GM23338 (cell line): ENCODE data around the gene PXT1. TPM values are rescaled to one million over a fixed set of nuclear protein-coding genes. Genes with fewer than 3 reads are reported as not detected.

ENCODE experiments used
- ATAC-seq: fragments of 200-7000 bp; cut with Tn5 transposase; 3 replicates; pipeline ENCODE4 v1.9.1; 2020
- DNase-seq: peaks from one replicate; pipeline ENCODE4 v3.0.0-alpha.2; 2015; ENCODE audit warnings: low spot score
- H2AFZ ChIP-seq: fragments of 200-600 bp; sonication (generic); 2 replicates; pipeline ENCODE4 v1.8.0; 2016; ENCODE audit warnings: antibody characterized with exemption, mild to moderate bottlenecking, moderate library complexity
- H3F3A ChIP-seq: fragments of 200-600 bp; sonication (generic); replicated peaks from 2 replicates; pipeline ENCODE4 v1.8.0; 2017; ENCODE audit warnings: antibody characterized with exemption, mixed run types, low read depth
- H3K27ac ChIP-seq: fragments of 200-600 bp; sonication (generic); 2 replicates; pipeline ENCODE4 v1.6.1; 2016; ENCODE audit warnings: low read depth
- H3K27me3 ChIP-seq: fragments of 200-600 bp; sonication (generic); 2 replicates; pipeline ENCODE4 v1.8.0; 2016; ENCODE audit warnings: mild to moderate bottlenecking, mixed run types, moderate library complexity; ENCODE audit not compliant: insufficient read depth
- H3K36me3 ChIP-seq: fragments of 200-600 bp; sonication (generic); 2 replicates; pipeline ENCODE4 v1.8.0; 2016; ENCODE audit warnings: mild to moderate bottlenecking; ENCODE audit not compliant: insufficient read depth
- H3K4me1 ChIP-seq: fragments of 200-600 bp; sonication (generic); 2 replicates; pipeline ENCODE4 v1.8.0; 2016; ENCODE audit warnings: mild to moderate bottlenecking, moderate library complexity; ENCODE audit not compliant: insufficient read depth
- H3K4me2 ChIP-seq: fragments of 200-600 bp; sonication (generic); 2 replicates; pipeline ENCODE4 v1.7.1; 2017; ENCODE audit warnings: mixed run types
- H3K4me3 ChIP-seq: fragments of 200-600 bp; sonication (generic); 2 replicates; pipeline ENCODE4 v1.6.1; 2016; ENCODE audit warnings: mixed run types
- H3K79me2 ChIP-seq: fragments of 200-600 bp; sonication (generic); replicated peaks from 2 replicates; pipeline ENCODE4 v1.8.0; 2017; ENCODE audit warnings: mild to moderate bottlenecking; ENCODE audit not compliant: insufficient read depth
- H3K9me2 ChIP-seq: fragments of 200-600 bp; sonication (generic); 2 replicates; pipeline ENCODE4 v1.8.0; 2017; ENCODE audit not compliant: insufficient read depth
- H4K20me1 ChIP-seq: fragments of 200-600 bp; sonication (generic); replicated peaks from 2 replicates; pipeline ENCODE4 v1.8.0; 2017; ENCODE audit warnings: mild to moderate bottlenecking; ENCODE audit not compliant: insufficient read depth
- H3K27ac Mint-ChIP-seq: 2 replicates; pipeline ENCODE4 v1.8.0; 2020; ENCODE audit warnings: inconsistent platforms, mild to moderate bottlenecking, moderate library complexity, mixed read lengths
- H3K27me3 Mint-ChIP-seq: 3 replicates; pipeline ENCODE4 v1.8.0; 2022; ENCODE audit warnings: low read depth, mild to moderate bottlenecking, moderate library complexity, mixed read lengths, inconsistent platforms; ENCODE audit not compliant: insufficient read depth, poor library complexity
- H3K36me3 Mint-ChIP-seq: 3 replicates; pipeline ENCODE4 v1.8.0; 2021; ENCODE audit warnings: low read depth, mild to moderate bottlenecking, inconsistent platforms, moderate library complexity, mixed read lengths
- H3K4me1 Mint-ChIP-seq: 3 replicates; pipeline ENCODE4 v1.8.0; 2020; ENCODE audit warnings: mild to moderate bottlenecking, inconsistent platforms, mixed read lengths
- H3K4me3 Mint-ChIP-seq: 3 replicates; pipeline ENCODE4 v1.8.0; 2021; ENCODE audit warnings: moderate library complexity, mild to moderate bottlenecking, inconsistent platforms, mixed read lengths
- H3K9me3 Mint-ChIP-seq: 3 replicates; pipeline ENCODE4 v1.8.0; 2020; ENCODE audit warnings: moderate library complexity, mild to moderate bottlenecking, inconsistent platforms, mixed read lengths
- CREB1 ChIP-seq: fragments of 250-450 bp; sonication (Bioruptor Pico); IDR thresholded peaks from 2 replicates; pipeline ENCODE4 v1.5.0; 2020; ENCODE audit warnings: low read depth, mild to moderate bottlenecking, moderate library complexity
- EZH2 ChIP-seq: fragments of 200-600 bp; sonication (generic); IDR thresholded peaks from one replicate; pipeline ENCODE4 v1.8.0; 2017; ENCODE audit warnings: antibody characterized with exemption, mild to moderate bottlenecking, low read depth; ENCODE audit not compliant: unreplicated experiment
- EZH2phosphoT487 ChIP-seq: fragments of 200-600 bp; sonication (generic); IDR thresholded peaks from one replicate; pipeline ENCODE4 v1.8.1; 2018; ENCODE audit warnings: antibody characterized with exemption; ENCODE audit not compliant: unreplicated experiment
- JUNB ChIP-seq: IDR thresholded peaks from one replicate; pipeline ENCODE4 v1.6.1; 2016; ENCODE audit warnings: antibody characterized with exemption; ENCODE audit not compliant: unreplicated experiment
- NANOG ChIP-seq: IDR thresholded peaks from 2 replicates; pipeline ENCODE4 v1.6.1; 2016; ENCODE audit warnings: antibody characterized with exemption, borderline replicate concordance
- POLR2AphosphoS5 ChIP-seq: IDR thresholded peaks from 2 replicates; pipeline ENCODE4 v1.6.1; 2016; ENCODE audit warnings: antibody characterized with exemption, low read depth
- REST ChIP-seq: IDR thresholded peaks from one replicate; pipeline ENCODE4 v1.6.1; 2018; ENCODE audit warnings: antibody characterized with exemption; ENCODE audit not compliant: unreplicated experiment
- STAT1 ChIP-seq: IDR thresholded peaks from one replicate; pipeline ENCODE4 v1.6.1; 2016; ENCODE audit warnings: antibody characterized with exemption; ENCODE audit not compliant: unreplicated experiment
- ZNF114 ChIP-seq: fragments of 250-450 bp; sonication (Bioruptor Pico); IDR thresholded peaks from 2 replicates; pipeline ENCODE4 v1.5.0; 2020; ENCODE audit warnings: mild to moderate bottlenecking, moderate library complexity
- ZNF331 ChIP-seq: fragments of 250-450 bp; sonication (Bioruptor Pico); IDR thresholded peaks from 2 replicates; pipeline ENCODE4 v1.5.0; 2020; ENCODE audit warnings: low read depth, mild to moderate bottlenecking, moderate library complexity
- ZNF462 ChIP-seq: fragments of 250-450 bp; sonication (Bioruptor Pico); IDR thresholded peaks from 2 replicates; pipeline ENCODE4 v1.5.0; 2020; ENCODE audit warnings: mild to moderate bottlenecking, moderate library complexity
- polyA plus RNA-seq: library from polyadenylated mRNA; unstranded; fragments of >200 nt; fragmentation: Nextera tagmentation; extraction: Ambion mirVana; gene quantifications from 2 replicates; pipeline ENCODE4 v1.2.1, GENCODE V29; 2016
- total RNA-seq: library from RNA; depleted of rRNA; stranded (reverse); fragments of >200 nt; shearing (Covaris generic); gene quantifications from 2 replicates; pipeline ENCODE4 v1.2.3, GENCODE V29; 2014

PXT1 gene
- total and polyA plus RNA-seq, 2 experiments from 2014 or later: 0.14 TPM; not detected in 1

GRCh38 chr6:36353411-36353915 lies 89.2 kb downstream of the PXT1 start (continued):
- TF ChIP-seq ZNF462 (CRISPR knock-in tag) (no peak), POLR2AphosphoS5 (no peak)

GRCh38 chr6:36352477-36353157 lies 90.0 kb downstream of the PXT1 start:
- no peaks in the 10 kb centered on the region for H3K4me1 Mint-ChIP-seq
- ATAC-seq (no peak), DNase-seq (no peak)
- H3K27ac Mint-ChIP-seq: no peak overlapping the region
- Histone ChIP-seq H3K27ac (no peak overlapping the region), H3K9me2 (no peaks in the 10 kb centered on the region), H3K4me3 (no peak overlapping the region), H3K79me2 (no peaks in the 10 kb centered on the region), H3K36me3 (no peaks in the 10 kb centered on the region), H3F3A (no peaks in the 10 kb centered on the region), H2AFZ (no peak overlapping the region), H3K27me3 (no peaks in the 10 kb centered on the region), H3K4me1 (no peaks in the 10 kb centered on the region), H3K4me2 (no peak overlapping the region), H4K20me1 (no peaks in the 10 kb centered on the region)
- H3K36me3 Mint-ChIP-seq: no peaks in the 10 kb centered on the region
- peaks cover 11% of the 10 kb centered on the region for H3K27me3 Mint-ChIP-seq
- no peak overlapping the region for H3K4me3 Mint-ChIP-seq
- H3K9me3 Mint-ChIP-seq: no peaks in the 10 kb centered on the region; the same call in 1 of the 3 replicates
- TF ChIP-seq NANOG (no peak), REST (no peak), ZNF114 (CRISPR knock-in tag) (no peak), CREB1 (CRISPR knock-in tag) (no peak), STAT1 (no peak), EZH2 (no peak), ZNF331 (no peak), EZH2phosphoT487 (no peak), JUNB (no peak), POLR2AphosphoS5 (no peak)
